ENCODE measurements around the gene NETO2.

DNA sequence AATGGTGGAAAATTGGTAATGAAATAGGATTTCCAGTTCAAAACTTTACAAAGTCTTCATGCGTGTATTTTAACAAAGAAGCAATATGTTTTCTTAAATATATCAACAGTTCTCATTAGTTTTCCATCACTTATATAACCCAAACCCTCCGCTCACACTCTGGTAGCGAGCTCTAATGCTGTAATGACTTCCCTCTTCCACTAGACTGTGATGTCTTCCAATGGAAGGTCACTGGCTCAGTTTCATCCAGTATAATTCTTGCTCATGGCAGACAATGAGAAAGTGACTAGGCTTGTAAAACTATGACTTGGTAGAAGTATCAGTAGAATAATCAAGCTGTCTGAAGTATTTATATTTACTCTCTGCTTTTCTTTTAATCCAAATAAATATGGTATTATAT, 32.8 kb downstream of the NETO2 start:
- TF ChIP-seq, protein P1, sequence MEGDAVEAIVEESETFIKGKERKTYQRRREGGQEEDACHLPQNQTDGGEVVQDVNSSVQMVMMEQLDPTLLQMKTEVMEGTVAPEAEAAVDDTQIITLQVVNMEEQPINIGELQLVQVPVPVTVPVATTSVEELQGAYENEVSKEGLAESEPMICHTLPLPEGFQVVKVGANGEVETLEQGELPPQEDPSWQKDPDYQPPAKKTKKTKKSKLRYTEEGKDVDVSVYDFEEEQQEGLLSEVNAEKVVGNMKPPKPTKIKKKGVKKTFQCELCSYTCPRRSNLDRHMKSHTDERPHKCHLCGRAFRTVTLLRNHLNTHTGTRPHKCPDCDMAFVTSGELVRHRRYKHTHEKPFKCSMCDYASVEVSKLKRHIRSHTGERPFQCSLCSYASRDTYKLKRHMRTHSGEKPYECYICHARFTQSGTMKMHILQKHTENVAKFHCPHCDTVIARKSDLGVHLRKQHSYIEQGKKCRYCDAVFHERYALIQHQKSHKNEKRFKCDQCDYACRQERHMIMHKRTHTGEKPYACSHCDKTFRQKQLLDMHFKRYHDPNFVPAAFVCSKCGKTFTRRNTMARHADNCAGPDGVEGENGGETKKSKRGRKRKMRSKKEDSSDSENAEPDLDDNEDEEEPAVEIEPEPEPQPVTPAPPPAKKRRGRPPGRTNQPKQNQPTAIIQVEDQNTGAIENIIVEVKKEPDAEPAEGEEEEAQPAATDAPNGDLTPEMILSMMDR (IDR thresholded peaks at IDR 0.05; ENCODE audit: low read depth, low read length, missing input control), result no peak
- TF ChIP-seq, protein P2, sequence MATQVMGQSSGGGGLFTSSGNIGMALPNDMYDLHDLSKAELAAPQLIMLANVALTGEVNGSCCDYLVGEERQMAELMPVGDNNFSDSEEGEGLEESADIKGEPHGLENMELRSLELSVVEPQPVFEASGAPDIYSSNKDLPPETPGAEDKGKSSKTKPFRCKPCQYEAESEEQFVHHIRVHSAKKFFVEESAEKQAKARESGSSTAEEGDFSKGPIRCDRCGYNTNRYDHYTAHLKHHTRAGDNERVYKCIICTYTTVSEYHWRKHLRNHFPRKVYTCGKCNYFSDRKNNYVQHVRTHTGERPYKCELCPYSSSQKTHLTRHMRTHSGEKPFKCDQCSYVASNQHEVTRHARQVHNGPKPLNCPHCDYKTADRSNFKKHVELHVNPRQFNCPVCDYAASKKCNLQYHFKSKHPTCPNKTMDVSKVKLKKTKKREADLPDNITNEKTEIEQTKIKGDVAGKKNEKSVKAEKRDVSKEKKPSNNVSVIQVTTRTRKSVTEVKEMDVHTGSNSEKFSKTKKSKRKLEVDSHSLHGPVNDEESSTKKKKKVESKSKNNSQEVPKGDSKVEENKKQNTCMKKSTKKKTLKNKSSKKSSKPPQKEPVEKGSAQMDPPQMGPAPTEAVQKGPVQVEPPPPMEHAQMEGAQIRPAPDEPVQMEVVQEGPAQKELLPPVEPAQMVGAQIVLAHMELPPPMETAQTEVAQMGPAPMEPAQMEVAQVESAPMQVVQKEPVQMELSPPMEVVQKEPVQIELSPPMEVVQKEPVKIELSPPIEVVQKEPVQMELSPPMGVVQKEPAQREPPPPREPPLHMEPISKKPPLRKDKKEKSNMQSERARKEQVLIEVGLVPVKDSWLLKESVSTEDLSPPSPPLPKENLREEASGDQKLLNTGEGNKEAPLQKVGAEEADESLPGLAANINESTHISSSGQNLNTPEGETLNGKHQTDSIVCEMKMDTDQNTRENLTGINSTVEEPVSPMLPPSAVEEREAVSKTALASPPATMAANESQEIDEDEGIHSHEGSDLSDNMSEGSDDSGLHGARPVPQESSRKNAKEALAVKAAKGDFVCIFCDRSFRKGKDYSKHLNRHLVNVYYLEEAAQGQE (IDR thresholded peaks at IDR 0.05), result no peak
- TF ChIP-seq GABPA (IDR thresholded peaks at IDR 0.05 in 1 of 2, conservative IDR thresholded peaks at IDR 0.05 in 1 of 2), result no peak
- no peak for TF ChIP-seq EGR1 (IDR thresholded peaks at IDR 0.05; ENCODE audit: low read depth in 2 of 2)
- TF ChIP-seq RAD21 (IDR thresholded peaks at IDR 0.05), result no peak
- TF ChIP-seq SP1 (IDR thresholded peaks at IDR 0.05), result no peak
- no peak for TF ChIP-seq TAF1 (conservative IDR thresholded peaks at IDR 0.05)
- TF ChIP-seq, protein P3, sequence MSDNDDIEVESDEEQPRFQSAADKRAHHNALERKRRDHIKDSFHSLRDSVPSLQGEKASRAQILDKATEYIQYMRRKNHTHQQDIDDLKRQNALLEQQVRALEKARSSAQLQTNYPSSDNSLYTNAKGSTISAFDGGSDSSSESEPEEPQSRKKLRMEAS (IDR thresholded peaks at IDR 0.05), result no peak
- TF ChIP-seq, protein P4, sequence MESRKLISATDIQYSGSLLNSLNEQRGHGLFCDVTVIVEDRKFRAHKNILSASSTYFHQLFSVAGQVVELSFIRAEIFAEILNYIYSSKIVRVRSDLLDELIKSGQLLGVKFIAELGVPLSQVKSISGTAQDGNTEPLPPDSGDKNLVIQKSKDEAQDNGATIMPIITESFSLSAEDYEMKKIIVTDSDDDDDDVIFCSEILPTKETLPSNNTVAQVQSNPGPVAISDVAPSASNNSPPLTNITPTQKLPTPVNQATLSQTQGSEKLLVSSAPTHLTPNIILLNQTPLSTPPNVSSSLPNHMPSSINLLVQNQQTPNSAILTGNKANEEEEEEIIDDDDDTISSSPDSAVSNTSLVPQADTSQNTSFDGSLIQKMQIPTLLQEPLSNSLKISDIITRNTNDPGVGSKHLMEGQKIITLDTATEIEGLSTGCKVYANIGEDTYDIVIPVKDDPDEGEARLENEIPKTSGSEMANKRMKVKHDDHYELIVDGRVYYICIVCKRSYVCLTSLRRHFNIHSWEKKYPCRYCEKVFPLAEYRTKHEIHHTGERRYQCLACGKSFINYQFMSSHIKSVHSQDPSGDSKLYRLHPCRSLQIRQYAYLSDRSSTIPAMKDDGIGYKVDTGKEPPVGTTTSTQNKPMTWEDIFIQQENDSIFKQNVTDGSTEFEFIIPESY (IDR thresholded peaks at IDR 0.05), result no peak
- no peak for TF ChIP-seq FOXA1 (IDR thresholded peaks at IDR 0.05)
- TF ChIP-seq YY1 (IDR thresholded peaks at IDR 0.05), result no peak
- no peak for TF ChIP-seq JUND (IDR thresholded peaks at IDR 0.05)
